GM12891 (cell line): ENCODE data around the gene LCNL1.

Source experiments
- POLR2A ChIP-seq: IDR thresholded peaks from 2 replicates; pipeline ENCODE4 v1.6.1; 2011; ENCODE audit warnings: low read depth, low read length, control low read depth
- TAF1 ChIP-seq: IDR thresholded peaks from 2 replicates; pipeline ENCODE4 v1.6.1; 2011; ENCODE audit warnings: low read depth, low read length, control low read depth

GRCh38 chr9:136934277-136934676, 48.5 kb upstream of the LCNL1 start:
- TF ChIP-seq POLR2A (no peak), TAF1 (no peak)
